ENCODE measurements around the gene KLK1.

KLK1 gene

DNA sequence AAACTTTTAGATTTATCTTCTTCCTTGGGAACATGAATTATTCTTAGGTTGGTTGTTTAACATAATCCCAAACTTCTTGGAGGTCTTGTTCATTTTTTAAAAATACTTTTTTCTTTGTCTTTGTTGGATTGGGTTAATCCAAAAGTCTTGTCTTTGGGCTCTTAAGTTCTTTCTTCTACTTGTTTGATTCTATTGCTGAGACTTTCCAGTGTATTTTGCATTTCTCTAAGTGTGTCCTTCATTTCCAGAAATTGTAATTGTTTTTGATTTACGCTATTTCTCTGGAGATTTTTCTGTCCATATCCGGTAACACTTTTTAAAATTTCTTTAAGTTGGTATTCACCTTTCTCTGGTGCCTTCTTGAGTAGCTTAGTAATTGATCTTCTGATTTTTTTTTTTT, 19.6 kb upstream of the KLK1 start:
- DNase-seq (ENCODE audit: extremely low read depth, low read depth) = no peak
- TF ChIP-seq, protein P1, sequence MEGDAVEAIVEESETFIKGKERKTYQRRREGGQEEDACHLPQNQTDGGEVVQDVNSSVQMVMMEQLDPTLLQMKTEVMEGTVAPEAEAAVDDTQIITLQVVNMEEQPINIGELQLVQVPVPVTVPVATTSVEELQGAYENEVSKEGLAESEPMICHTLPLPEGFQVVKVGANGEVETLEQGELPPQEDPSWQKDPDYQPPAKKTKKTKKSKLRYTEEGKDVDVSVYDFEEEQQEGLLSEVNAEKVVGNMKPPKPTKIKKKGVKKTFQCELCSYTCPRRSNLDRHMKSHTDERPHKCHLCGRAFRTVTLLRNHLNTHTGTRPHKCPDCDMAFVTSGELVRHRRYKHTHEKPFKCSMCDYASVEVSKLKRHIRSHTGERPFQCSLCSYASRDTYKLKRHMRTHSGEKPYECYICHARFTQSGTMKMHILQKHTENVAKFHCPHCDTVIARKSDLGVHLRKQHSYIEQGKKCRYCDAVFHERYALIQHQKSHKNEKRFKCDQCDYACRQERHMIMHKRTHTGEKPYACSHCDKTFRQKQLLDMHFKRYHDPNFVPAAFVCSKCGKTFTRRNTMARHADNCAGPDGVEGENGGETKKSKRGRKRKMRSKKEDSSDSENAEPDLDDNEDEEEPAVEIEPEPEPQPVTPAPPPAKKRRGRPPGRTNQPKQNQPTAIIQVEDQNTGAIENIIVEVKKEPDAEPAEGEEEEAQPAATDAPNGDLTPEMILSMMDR (IDR thresholded peaks at IDR 0.05; ENCODE audit: low read depth, low read length) = no peak

DNA sequence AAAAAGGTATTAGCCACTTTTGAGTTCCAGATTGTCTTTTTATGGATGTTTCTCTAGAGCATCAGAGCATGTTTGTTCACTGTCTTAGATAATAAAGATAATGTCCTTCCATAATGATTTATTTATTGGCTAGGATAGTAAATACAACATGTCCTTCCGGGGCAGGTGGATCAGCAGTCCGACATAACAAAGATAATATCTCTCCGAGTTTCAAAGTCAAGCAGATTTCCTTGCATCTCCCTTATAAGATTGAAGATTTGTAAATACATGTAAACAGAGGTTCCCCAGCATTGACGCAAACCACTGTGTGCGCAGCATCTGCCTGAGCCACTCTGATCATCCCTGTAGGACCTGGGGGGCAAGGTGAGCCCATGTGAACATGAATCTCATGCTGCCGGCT, 18.5 kb upstream of the KLK1 start:
- no peak for DNase-seq (ENCODE audit: extremely low read depth, low read depth)
- TF ChIP-seq, protein P1 (IDR thresholded peaks at IDR 0.05; ENCODE audit: low read depth, low read length) = no peak

DNA sequence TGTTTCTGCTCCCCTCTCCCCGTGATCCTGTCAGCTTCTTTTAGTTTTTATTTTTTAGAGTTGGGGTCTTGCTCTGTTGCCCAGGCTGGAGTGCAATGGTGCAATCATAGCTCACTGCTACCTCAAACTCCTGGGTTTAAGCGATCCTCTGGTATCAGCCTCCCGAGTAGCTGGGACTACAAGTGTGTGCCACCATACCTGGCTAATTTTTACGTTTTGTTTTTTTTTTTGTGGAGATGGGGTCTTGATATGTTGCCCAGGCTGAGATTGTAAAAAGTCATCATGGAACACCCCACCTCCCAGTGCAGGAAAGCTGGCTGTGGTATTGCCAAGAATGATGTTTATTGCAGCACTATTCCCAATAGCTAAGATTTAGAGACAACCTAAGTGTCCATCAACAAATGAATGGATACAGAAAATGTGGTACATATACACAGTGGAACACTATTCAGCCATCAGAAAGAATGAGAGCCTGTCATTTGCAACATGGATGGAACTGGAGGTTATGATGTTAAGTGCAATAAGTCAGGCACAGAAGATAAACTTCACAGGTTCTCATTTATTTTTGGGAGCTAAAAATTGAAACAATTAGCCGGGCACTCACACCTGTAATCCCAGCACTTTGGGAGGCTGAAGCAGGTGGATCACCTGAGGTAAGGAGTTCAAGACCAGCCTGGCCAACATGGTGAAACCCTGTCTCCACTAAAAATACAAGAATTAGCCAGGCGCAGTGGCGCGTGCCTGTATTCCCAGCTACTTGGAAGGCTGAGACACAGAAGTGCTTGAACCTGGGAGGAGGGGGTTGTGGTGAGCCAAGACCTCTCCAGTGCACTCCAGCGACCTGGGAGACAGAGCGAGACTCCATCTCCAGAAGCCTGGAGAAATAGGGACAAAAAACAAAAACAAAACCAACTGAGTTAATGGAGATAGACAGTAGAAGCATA, 16.4 kb upstream of the KLK1 start:
- DNase-seq (ENCODE audit: extremely low read depth, low read depth) = no peak
- TF ChIP-seq, protein P1 (IDR thresholded peaks at IDR 0.05; ENCODE audit: low read depth, low read length) = no peak

DNA sequence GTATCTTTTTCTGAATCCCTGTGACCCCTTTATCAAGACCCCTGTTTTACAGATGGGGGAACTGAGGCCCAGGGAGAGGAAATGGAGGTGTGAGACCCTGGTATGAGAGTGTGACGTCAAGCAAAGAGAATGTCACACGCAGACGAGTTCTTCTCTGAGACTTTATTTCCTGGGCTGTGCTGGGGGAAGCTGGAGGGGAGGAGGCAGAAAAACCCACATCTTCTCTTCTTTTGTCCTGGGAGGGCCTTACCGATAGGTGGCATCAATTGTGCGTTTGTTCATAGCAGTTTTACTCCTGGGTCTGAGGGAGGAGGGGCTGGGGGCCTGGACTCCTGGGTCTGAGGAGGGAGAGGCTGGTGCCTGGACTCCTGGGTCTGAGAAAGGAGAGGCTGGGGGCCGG, 14.7 kb upstream of the KLK1 start:
- TF ChIP-seq, protein P1 (IDR thresholded peaks at IDR 0.05; ENCODE audit: low read depth, low read length) = no peak
- no peak for DNase-seq (ENCODE audit: extremely low read depth, low read depth)

DNA sequence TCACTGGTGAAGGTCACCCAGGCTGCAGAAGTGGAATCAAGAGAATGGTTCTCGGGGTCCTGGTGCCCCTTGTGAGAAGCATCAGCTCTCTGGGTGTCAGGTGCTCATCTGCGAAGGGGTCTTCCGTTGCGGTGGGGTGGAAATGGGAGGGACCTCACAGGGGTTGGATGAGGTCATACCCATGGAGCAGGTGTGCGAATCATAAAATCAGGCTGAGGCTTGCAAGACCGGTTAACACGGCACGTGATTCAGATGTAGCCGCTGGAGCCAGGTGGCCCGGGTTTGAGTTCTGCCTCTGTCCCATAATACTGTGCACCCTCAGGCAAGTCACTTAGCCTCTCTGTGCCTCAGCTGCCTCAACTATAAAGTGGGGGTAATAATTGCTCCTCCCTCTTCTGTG, 13.7 kb upstream of the KLK1 start:
- TF ChIP-seq, protein P1 (IDR thresholded peaks at IDR 0.05; ENCODE audit: low read depth, low read length) = no peak
- DNase-seq (ENCODE audit: extremely low read depth, low read depth) = no peak

DNA sequence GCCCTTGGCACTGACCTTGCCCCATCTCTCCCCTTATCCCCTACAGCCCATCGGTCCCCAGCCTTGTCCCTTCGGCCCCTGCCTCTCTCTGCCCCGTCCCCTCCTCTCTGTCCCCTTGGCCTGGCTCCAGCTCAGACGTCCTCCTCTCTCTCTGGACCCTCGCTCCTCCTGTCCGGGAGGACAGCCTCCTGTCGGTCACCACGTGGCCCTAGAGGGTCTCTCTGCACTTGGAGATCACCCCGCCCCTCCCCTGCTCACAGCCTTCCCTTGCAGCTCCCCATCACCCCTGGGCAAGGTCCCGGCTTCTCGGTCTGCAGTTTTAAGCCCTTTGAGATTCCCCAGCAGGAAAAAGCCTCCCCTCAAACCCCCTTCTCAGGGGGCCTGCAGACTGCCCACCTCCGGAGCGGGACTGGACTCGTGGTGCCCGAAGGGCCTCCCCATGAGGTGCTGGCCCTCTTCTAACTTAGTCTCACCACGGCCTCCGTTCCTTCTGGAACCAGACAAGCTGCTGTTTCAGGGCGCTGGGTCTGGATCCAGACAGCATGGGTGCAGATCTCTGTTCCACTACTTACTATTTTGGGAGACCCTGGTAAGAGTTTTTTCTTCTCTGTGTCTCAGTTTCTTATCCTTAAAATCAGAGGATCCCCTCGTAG, 13.1 kb upstream of the KLK1 start:
- TF ChIP-seq, protein P1 (IDR thresholded peaks at IDR 0.05; ENCODE audit: low read depth, low read length) = no peak
- DNase-seq (ENCODE audit: extremely low read depth, low read depth) = no peak
